B cell (primary cell): ENCODE measurements around the gene CITED4. TPM values are rescaled to one million over a fixed set of nuclear protein-coding genes. Genes with fewer than 3 reads are reported as not detected.

ENCODE experiments used
- ATAC-seq: fragments of 200-7000 bp; cut with Tn5 transposase; one replicate; pipeline ENCODE4 v1.10.0; 2021; ENCODE audit warnings: low read depth, mild to moderate bottlenecking, moderate number of reproducible peaks, moderate library complexity
- CTCF ChIA-PET: fragments of 350-600 bp; sonication (Branson Sonifier 250); formaldehyde crosslinking; loops from one replicate; lab custom pipeline; 2021; ENCODE audit warnings: antibody characterized with exemption, inconsistent platforms; lab: Charles Lee
- POLR2A ChIA-PET: fragments of 350-600 bp; sonication (Branson Sonifier 250); formaldehyde crosslinking; loops from one replicate; lab custom pipeline; 2021; ENCODE audit warnings: antibody characterized with exemption; lab: Charles Lee
- DNase-seq: peaks from one replicate; pipeline ENCODE4 v3.0.0; 2013
- H2AFZ ChIP-seq: 2 replicates; pipeline ENCODE4 v1.6.1; 2012; ENCODE audit warnings: mild to moderate bottlenecking, low read depth, low read length; ENCODE audit not compliant: insufficient read depth, poor library complexity, severe bottlenecking
- H3K27ac ChIP-seq, 2 donors: 1 replicate in 1 of 2; 2 replicates in 1 of 2; pipeline ENCODE4 v1.5.1; 2012 to 2013; ENCODE audit warnings: low read length in 2 of 2, mild to moderate bottlenecking in 2 of 2, moderate library complexity in 1 of 2
- H3K27me3 ChIP-seq, 4 experiments: fragments of 200-600 bp in 1 of 4; sonication (generic) in 1 of 4; replicated peaks in 1 of 4; 1 replicate in 2 of 4; 2 replicates in 2 of 4; pipeline versions ENCODE4 v1.6.1 to v1.7.0; 2013 to 2016; ENCODE audit warnings: low read length in 3 of 4, mild to moderate bottlenecking in 2 of 4, mixed read lengths in 1 of 4, moderate library complexity in 1 of 4; ENCODE audit not compliant: insufficient read depth in 4 of 4, control insufficient read depth in 3 of 4; ENCODE audit errors: control extremely low read depth in 1 of 4
- H3K36me3 ChIP-seq, 2 experiments: replicated peaks in 1 of 2; 1 replicate in 1 of 2; 2 replicates in 1 of 2; pipeline versions ENCODE4 v1.6.1 to v1.7.1; 2013; ENCODE audit warnings: low read length in 1 of 2; ENCODE audit not compliant: insufficient read depth in 2 of 2, control insufficient read depth in 1 of 2; ENCODE audit errors: control extremely low read depth in 1 of 2, extremely low read depth in 1 of 2
- H3K4me1 ChIP-seq, 2 donors: fragments of 200-600 bp in 1 of 2; sonication (generic) in 1 of 2; 1 replicate in 1 of 2; 2 replicates in 1 of 2; pipeline versions ENCODE4 v1.5.1 to v1.6.1; 2013 to 2017; ENCODE audit warnings: low read length in 2 of 2; ENCODE audit not compliant: control insufficient read depth in 2 of 2, insufficient read depth in 2 of 2
- H3K4me2 ChIP-seq: replicated peaks from 2 replicates; pipeline ENCODE3; 2012; ENCODE audit warnings: mild to moderate bottlenecking, low read depth, low read length; ENCODE audit not compliant: poor library complexity, severe bottlenecking
- H3K4me3 ChIP-seq, 5 experiments: fragments of 200-600 bp in 1 of 5; sonication (generic) in 1 of 5; 1 replicate in 3 of 5; 2 replicates in 2 of 5; pipeline versions ENCODE4 v1.5.1 to v1.7.0; 2011 to 2016; ENCODE audit warnings: low read length in 4 of 5, mild to moderate bottlenecking in 4 of 5, low read depth in 2 of 5, control low read depth in 1 of 5, moderate library complexity in 1 of 5; ENCODE audit not compliant: insufficient read depth in 1 of 5; ENCODE audit errors: control extremely low read depth in 1 of 5, extremely low read depth in 1 of 5
- H3K79me2 ChIP-seq: fragments of 200-600 bp; sonication (generic); one replicate; pipeline ENCODE4 v1.6.0; 2016; ENCODE audit warnings: low read length; ENCODE audit not compliant: control insufficient read depth, insufficient read depth
- H3K9ac ChIP-seq: fragments of 200-600 bp; sonication (generic); 2 replicates; pipeline ENCODE4 v1.6.1; 2017; ENCODE audit warnings: mild to moderate bottlenecking, low read length, moderate library complexity
- H3K9me3 ChIP-seq, 3 donors: one replicate each; pipeline versions ENCODE4 v1.6.1 to v1.7.1; 2013; ENCODE audit warnings: low read length in 2 of 3; ENCODE audit not compliant: control insufficient read depth in 2 of 3, insufficient read depth in 1 of 3; ENCODE audit errors: control extremely low read depth in 1 of 3
- H4K20me1 ChIP-seq: 2 replicates; pipeline ENCODE4 v1.6.0; 2012; ENCODE audit warnings: mild to moderate bottlenecking, low read length; ENCODE audit not compliant: insufficient read depth, control insufficient read depth, poor library complexity, severe bottlenecking
- H3K27ac Mint-ChIP-seq: one replicate; pipeline ENCODE4 v1.8.0; 2021; ENCODE audit warnings: mixed read lengths
- H3K27me3 Mint-ChIP-seq: one replicate; pipeline ENCODE4 v1.8.0; 2021; ENCODE audit warnings: mixed read lengths
- H3K4me1 Mint-ChIP-seq: one replicate; pipeline ENCODE4 v1.8.0; 2021; ENCODE audit warnings: mixed read lengths
- H3K4me3 Mint-ChIP-seq: one replicate; pipeline ENCODE4 v1.8.0; 2021; ENCODE audit warnings: mixed read lengths
- H3K9me3 Mint-ChIP-seq: one replicate; pipeline ENCODE4 v1.8.0; 2022; ENCODE audit warnings: mixed read lengths; ENCODE audit not compliant: insufficient read depth
- CTCF ChIP-seq: fragments of 200-600 bp; IDR thresholded peaks from one replicate; pipeline ENCODE4 v1.8.0; 2022; ENCODE audit warnings: antibody characterized with exemption, mild to moderate bottlenecking
- EZH2 ChIP-seq: IDR thresholded peaks from 2 replicates; pipeline ENCODE4 v1.6.1; 2012; ENCODE audit warnings: borderline replicate concordance, low read depth, mild to moderate bottlenecking, moderate library complexity, low read length; ENCODE audit not compliant: insufficient read depth, poor library complexity, severe bottlenecking
- WGBS: methylation state at CpG from one replicate; pipeline ENCODE4 v1.1.5; 2013; ENCODE audit warnings: missing lambda C conversion rate; ENCODE audit not compliant: insufficient coverage; 5-methylcytosine and 5-hydroxymethylcytosine counted together
- intact Hi-C: fragments of 100-400 bp; cut with micrococcal nuclease; formaldehyde crosslinking; loops from one replicate; pipeline ENCODE4 v1.10.0; 2022
- polyA plus RNA-seq: library from polyadenylated mRNA; depleted of rRNA; stranded (reverse); fragments of >200 nt; gene quantifications from 2 replicates; pipeline ENCODE4 v1.2.3, GENCODE V29; 2012
- total RNA-seq, 2 donors: library from RNA; stranded (reverse); fragments of 120-200 nt in 1 of 2; gene quantifications; 1 replicate in 1 of 2; 2 replicates in 1 of 2; pipeline versions ENCODE4 v1.2.3 to v1.2.4, GENCODE V29; 2013 to 2022

The CITED4 gene
- total and polyA plus RNA-seq, 2 donors (not counting 1 experiment from before 2014, with no cell fraction given) = 3.2 to 5.6 TPM

GRCh38 chr1:40842691-40843090 lies 19.5 kb downstream of the CITED4 start:
- ATAC-seq (no peak), DNase-seq (no peak)
- Histone ChIP-seq H4K20me1 (no peaks in the 10 kb centered on the region), H2AFZ (no peak overlapping the region), H3K36me3 (no peaks in the 10 kb centered on the region), H3K27me3 (peaks cover 0 to 14% (median 0%) of the 10 kb centered on the region in 4 experiments), H3K9me3 (peaks cover 0 to 12% (median 0%) of the 10 kb centered on the region in 3 donors), H3K27ac (no peak overlapping the region), H3K79me2 (no peaks in the 10 kb centered on the region), H3K4me2 (no peak overlapping the region), H3K4me1 (peaks cover 3 to 4% of the 10 kb centered on the region in 2 donors), H3K9ac (no peak overlapping the region), H3K4me3 (no peak overlapping the region)
- CTCF ChIA-PET = no interaction called here
- whole genome bisulfite sequencing = 75% methylated on average over 1 of the region's 3 CpGs
- TF ChIP-seq EZH2 = no peak
- no peak for TF ChIP-seq CTCF
- H3K27ac Mint-ChIP-seq = no peak overlapping the region
- peaks cover 2% of the 10 kb centered on the region for H3K9me3 Mint-ChIP-seq
- POLR2A ChIA-PET = no interaction called here
- H3K4me1 Mint-ChIP-seq = peaks cover 9% of the 10 kb centered on the region
- peaks cover 25% of the 10 kb centered on the region for H3K27me3 Mint-ChIP-seq
- H3K4me3 Mint-ChIP-seq = no peak overlapping the region
- intact Hi-C loops = loop anchor here (10.0 kb wide), 1 partner anchor 308 kb away; the partner anchor contains the start of gene ZNF684

DNA sequence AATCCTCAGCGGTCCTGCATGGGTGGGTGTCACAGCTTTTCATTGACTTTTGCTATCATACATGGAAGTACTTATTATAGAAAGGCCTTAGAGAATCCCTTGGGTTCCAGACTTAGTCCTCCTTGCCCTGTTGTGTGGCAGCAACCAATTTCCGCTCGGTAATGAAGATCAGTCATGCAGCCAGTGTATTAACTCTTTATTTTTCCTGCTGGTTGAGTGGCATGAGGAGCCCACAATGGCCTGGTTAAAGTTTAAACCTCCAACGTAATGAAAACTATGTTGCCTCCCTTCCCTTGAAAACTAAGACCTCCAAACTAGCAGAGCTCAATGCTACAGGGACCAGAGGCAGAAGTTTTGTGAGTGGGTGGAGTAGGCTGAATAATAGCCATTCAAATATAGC lies 20.0 kb downstream of the CITED4 start:
- H3K4me1 Mint-ChIP-seq = peaks cover 9% of the 10 kb centered on the region
- TF ChIP-seq EZH2 (no peak), CTCF (no peak)
- H3K36me3 ChIP-seq = no peaks in the 10 kb centered on the region
- no peak overlapping the region for H3K9ac ChIP-seq
- ATAC-seq (no peak), DNase-seq (no peak)
- ChIA-PET CTCF (interaction anchor here (1.6 kb wide), 1 partner anchor 68 kb away, joined by 6 read pairs; no protein-coding TSS in a partner anchor), POLR2A (no interaction called here)
- no peak overlapping the region for H3K4me2 ChIP-seq
- no peak overlapping the region for H3K27ac Mint-ChIP-seq
- H3K4me3 Mint-ChIP-seq = no peak overlapping the region
- H3K27me3 Mint-ChIP-seq = peaks cover 25% of the 10 kb centered on the region
- H3K4me3 ChIP-seq = no peak overlapping the region
- peaks cover 0 to 12% (median 0%) of the 10 kb centered on the region in 3 donors for H3K9me3 ChIP-seq
- H3K4me1 ChIP-seq = peaks cover 3 to 4% of the 10 kb centered on the region in 2 donors
- no peak overlapping the region for H2AFZ ChIP-seq
- H3K27me3 ChIP-seq = peaks cover 0 to 14% (median 0%) of the 10 kb centered on the region in 4 experiments
- no peaks in the 10 kb centered on the region for H4K20me1 ChIP-seq
- no peak overlapping the region for H3K27ac ChIP-seq
- 100% methylated on average over 2 of the region's 4 CpGs for WGBS
- peaks cover 2% of the 10 kb centered on the region for H3K9me3 Mint-ChIP-seq
- intact Hi-C loops = loop anchor here (10.0 kb wide), 1 partner anchor 307 kb away; the partner anchor contains the start of gene ZNF684
- no peaks in the 10 kb centered on the region for H3K79me2 ChIP-seq
